TTC549 (cell line): Measurements from ENCODE around the gene PAN2.
"Not testable (repeated sequence)": the region's sequence is repeated elsewhere in the genome, so short reads cannot be mapped to it uniquely, and the experiment has no call there.

ENCODE experiments used
- FAIRE-seq: peaks from 2 replicates; lab custom pipeline; 2012; peaks lifted over from hg19 to GRCh38; lab: Jason Lieb, UNC

The PAN2 gene

DNA sequence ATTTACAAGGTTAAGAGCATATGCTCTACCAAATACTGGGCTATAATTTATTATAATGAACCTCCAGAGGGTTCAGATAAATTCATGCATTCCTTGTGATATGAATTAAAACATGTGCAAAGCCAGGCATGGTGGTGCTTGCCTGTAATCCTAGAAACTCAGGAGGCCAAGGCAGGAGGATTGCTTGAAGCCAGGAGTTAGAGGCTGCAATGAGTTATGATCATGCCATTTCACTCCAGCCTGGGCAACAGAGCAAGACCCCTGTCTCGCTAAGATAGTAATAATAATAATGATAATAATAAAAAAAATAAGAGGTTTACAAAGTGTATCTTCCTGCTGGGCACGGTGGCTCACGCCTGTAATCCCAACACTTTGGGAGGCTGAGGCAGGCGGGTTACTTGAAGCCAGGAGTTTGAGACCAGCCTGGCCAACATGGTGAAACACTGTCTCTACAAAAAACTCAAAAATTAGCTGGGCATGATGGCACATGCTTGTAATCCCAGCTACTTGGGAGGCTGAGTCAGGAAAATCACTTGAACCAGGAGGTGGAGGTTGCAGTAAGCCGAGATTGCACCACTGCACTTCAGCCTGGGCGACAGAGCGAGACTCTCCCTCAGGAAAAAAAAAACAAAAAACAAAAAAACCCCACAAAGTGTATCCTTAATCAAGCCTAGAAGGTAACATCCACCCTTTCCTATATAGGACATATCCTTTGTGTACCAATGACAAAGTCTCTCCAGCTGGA lies 26.4 kb downstream of the PAN2 start:
- FAIRE-seq = no peak

DNA sequence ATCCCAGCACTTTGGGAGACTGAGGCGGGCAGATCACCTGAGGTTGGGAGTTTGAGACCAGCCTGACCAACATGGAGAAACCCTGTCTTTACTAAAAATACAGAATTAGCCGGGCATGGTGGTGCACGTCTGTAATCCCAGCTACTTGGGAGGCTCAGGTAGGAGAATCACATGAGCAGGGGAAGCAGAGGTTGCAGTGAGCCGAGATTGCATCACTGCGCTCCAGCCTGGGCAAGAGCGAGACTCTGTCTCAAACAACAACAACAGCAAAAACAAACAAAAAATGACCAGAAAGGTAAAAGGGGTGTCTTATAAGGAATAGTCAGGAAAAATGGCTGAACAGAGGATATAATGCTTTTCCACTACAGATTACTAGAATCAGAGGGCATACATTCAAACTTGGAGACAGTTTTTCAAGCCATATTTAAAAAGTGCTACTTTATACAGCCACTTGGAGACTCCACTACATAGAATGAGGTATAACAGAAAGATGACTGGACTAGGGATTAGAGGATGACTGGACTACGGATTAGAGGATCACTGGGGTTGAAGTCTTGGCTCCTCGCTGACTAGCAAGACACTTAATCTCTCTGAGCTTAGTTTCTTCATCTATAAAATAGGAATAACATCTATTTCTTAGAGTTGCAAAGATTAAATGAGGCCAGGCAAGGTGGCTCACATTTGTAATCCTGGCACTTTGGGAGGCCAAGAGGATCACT lies 28.8 kb downstream of the PAN2 start:
- no peak for FAIRE-seq

DNA sequence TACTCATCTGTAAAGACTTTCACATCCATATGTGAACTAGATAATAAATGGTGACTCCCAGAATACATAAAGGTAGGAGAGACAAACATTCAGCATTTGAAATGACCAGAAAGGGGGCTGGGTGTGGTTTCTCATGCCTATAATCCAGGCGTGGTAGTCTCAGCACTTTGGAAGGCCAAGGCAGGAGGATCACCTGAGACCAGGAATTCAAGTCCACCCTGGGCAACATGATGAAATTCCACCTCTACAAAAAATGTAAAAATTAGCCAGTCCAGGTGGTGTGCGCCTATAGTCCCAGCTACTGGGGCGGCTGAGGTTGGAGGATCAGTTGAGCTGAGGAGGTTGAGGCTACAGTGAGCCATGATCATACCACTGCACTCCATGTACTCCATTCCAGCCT lies 29.5 kb downstream of the PAN2 start:
- no peak for FAIRE-seq

DNA sequence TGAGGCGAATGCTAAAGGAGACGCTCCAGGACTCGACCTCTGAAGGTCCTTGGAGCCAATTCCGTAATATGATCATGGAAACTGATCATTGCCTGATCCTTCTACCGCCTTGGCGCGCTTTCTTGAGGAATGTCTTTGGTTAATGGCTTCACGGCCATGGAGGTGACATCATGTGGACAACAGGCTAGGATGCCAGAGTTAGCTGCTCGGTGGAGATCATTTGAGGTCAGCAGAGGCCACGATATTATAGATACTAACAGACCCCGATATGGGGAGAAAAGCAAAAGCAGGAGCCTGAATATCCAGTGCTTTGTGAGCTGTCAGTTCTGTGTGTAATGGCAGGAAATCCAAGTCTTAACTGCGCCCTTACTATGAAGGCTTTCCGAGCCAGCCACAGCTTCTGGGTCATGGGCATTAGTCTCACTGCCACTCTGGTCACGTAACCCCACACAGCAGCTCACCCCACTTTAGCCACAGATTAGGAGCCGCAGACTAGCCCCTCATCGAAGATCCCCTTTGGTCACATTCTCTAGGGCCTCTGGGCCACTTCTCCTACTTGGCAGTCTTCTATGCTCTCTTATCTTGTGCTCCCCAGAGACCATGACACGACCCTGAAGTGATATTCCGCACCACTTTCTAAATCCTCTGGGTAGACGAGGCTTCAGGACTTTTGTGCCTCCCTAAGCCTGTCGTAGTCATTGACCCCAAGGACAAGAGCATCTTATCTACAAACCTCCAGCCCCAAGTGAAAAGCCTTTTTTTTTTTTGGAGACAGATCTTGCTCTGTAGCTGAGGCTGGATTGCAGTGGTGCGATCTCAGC lies 32.9 kb downstream of the PAN2 start:
- FAIRE-seq = no peak

DNA sequence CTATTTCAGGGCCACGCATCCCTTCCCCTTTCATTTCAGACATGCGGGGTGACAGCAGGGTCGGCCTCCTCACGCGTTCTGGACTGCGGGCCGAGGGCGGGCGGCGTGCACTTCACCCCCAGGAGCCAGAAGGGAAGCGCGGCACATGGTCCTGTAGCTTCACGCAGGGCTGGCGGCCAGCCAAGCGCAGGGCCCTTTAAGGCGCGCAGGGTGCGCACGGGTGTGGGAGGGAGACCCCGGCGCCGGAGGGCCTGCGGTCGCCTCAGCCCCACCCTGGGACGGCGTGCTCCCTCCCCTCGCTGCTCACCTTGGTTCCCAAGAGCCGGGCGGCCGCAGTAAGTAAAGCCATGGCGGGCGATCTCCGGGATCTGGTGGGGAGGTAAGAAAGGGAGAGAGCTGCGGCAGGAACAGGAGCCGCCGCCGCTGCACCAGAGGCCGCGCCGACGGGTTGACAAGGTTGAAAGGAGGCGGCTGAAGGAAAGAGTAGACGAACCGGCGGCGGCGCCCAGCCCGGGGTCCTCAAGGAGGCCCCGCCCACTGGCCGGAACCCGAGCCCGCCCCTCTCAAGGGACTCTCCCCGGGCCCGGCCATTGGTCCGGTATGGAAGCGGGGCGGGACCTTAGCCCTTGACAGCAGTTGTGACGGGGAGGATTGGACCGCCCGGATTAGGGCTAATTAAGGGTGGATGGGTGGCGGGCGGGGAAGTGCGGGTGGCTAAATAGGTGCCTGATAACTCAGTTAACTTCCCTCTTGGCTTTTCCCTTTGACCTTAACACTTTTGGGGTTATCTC lies 33.8 kb downstream of the PAN2 start, which contains the start of gene CS:
Gene CS, minus strand, starts transcription at position 478 of the 791 bp plus-strand sequence. Its CDS starts 129 bp downstream, at position 349.
- peak; percentile 78 for FAIRE-seq

DNA sequence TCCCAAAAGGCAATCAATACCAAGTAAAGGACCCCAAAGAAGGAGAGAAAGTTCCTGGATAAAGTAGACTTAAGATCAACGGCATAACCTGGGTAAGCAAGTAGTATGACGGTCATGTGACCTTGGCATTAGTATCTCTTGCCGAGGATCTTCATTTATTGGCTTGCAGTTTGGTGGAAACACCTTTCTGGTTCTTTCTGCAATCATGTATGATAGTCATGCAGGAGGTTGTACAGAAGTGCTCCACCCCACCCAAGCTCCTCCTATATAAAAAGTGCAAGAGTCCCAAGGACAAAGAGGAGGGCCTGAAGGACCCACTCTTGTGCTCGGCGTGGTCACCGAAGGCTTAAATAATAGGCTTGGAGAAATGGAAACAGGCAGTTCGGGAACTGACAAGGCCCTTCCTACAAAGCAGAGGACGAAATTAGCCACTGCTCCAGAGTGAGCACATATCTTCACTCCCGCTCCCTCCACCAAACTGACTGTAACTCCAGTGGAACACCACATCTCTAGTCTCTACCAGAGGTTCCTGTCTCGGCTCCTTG lies 34.4 kb downstream of the PAN2 start:
- FAIRE-seq = no peak

DNA sequence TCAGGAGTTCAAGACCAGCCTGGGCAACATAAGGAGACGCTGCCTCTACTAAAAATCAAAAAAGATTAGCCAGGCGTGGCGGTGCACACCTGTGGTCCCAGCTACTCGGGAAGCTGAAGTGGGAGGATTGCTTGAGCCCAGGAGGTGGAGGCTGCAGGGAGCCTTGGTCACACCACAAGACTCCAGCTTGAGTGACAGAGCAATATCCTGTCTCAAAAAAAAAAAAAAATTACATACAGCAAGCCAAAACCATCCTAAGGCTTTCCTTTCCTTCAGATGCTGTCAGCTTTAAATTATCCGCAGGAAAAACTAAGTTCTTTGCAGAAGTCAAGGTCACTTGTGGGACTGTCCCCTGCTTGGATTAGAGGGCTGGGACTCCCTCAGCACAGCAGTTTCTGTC lies 35.0 kb downstream of the PAN2 start:
- FAIRE-seq = no peak

DNA sequence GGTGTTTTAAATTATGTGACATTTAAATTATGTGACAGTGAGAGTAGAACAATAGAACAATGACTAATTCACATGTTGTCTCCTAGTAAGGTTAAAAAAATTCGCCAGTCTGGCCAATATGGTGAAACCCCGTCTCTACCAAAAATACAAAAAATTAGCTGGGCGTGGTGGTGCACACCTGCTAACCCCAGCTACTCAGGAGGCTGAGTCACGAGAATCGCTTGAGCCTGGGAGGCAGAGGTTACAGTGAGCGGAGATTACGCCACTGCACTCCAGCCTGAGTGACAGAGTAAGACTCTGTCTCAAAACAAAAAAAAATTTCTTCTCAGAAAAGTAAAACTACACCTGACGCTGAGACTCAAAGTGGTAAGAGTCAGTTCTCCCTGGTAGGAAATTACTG lies 36.4 kb downstream of the PAN2 start:
- FAIRE-seq = no peak

DNA sequence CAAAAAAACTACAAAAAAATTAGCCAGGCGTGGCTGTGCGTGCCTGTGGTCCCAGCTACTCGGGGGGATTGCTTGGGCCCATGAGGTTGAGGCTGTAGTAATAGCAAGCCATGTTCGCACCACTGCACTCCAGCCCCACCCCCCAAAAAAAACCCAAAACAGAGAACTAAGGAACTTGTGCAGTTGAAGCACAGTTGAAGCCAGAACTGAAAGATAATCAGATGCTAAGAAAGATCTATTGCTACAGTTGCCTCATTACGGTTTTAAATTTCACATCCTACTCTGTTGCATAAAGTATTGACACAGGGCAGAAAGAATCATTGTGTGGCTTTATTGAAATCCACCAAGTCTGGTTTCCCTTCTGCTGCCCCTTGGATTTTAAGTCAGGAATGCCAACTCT lies 37.5 kb downstream of the PAN2 start:
- no peak for FAIRE-seq

DNA sequence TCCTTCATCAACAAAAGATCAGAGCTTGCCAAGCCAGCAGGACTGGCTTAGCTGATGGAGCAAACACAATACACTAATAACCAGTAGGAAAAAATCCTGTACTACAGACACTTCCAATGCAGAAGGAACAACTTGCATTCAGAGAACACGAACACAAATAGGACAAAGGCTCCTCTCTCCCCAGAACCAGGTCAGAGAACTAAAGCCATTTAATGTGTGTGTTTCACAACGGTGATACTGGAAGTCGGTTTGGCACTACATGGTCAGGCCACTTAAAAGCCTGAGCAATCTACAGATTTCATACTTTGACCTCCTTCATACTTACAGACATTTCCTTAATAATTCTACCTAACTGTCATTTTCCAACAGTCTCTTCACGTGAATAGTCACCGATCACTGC lies 40.0 kb downstream of the PAN2 start:
- FAIRE-seq = no peak

DNA sequence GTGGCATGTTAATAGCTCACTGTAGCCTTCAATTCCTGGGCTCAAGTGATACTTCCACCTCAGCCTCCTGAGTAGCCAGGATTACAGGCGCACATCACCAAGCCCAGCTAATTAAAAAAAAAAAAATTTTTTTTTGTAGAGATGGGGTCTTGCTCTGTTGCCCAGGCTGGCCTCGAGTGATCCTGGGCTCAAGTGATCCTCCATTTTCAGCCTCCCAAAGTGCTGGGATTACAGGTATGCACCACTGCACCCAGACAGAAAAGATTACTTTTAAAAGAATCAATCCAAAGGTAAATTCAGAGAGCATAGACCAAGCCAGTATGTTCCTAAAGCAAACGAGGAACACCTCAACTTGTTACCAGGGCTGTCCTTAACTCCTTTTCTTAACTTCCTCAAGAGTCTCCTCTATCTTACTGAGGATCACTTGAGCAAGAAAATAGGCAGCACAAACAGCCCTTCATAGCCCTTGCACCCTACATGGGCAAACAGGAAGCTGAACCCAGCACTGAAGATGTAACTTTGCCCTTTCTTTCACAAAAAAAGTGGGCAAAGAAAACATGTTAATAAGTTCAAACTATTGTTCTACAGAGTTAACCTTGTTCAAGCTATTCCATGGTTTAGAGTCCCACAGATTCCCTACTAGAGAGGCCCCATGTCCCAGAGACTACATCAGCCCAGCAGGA lies 45.0 kb downstream of the PAN2 start:
- no peak for FAIRE-seq

DNA sequence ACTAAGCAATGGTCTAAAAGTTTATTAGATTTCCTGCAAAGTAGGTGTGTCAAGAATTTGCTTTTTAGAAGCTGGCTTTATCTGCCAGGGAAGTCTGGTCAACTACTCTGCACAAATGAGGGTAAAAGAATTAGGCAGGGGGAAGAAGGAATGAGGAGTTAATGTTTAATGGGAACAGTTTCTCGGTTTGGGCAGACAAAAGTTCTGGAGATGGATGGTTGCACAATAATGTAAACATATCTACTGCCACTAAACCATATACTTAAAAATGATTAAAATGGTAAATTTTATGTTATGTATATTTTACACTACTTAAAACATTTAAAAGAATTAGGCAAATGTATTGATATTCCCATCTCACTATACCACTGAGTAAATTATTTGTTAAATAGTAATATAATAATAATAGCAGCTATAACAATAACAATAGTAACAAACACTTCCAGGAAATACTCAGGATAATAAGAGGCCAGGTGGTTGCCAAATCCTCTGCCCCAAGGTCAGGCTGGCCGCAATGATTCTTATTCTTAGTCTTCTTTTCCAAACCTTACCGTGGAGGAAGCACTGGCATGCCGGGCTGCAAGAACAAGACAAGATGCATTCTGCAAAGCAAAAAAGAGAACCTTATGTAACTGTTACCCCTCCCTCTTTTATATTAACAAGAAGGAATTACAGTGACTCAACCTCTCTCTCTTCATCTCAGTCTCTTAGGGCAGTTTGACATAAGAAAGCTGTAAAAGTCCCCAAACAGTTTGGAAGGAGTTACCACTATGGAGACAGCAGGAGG lies 47.6 kb downstream of the PAN2 start:
- FAIRE-seq = no peak

DNA sequence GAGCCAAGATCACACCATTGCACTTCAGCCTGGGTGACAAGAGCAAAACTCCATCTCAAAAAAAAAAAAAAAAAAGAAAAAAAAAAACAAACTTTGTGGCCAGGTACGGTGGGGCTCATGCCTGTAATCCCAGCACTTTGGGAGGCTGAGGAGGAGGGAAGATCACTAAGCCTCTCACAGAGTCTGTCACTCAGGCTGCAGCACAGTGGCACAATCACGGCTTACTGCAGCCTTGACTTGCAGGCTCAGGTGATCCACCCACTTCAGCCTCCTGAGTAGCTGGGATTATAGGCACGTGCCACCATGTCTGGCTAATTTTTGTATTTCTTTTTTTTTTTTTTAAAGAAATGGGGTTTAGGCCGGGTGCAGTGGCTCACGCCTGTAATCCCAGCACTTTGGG lies 49.5 kb downstream of the PAN2 start:
- FAIRE-seq = not testable (repeated sequence)

DNA sequence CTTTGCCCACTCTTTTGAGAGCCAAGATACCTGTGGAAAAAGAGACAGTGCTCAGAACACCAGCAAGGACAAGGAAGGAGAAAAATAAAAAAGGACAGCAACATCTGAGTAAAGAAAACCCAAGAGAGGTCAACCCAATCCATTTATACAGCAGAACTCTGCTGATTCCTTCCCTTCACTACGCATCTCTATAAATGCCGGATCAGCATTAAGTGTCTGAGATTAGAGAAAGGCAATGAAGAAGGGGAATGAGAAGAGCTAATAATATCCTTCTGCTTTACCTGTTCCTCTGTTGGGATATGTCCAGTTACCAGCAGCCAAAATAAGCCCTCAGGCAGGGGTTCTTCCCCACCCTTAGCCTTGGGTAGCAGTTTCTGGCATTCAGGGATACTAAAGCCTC lies 51.2 kb downstream of the PAN2 start:
- no peak for FAIRE-seq

DNA sequence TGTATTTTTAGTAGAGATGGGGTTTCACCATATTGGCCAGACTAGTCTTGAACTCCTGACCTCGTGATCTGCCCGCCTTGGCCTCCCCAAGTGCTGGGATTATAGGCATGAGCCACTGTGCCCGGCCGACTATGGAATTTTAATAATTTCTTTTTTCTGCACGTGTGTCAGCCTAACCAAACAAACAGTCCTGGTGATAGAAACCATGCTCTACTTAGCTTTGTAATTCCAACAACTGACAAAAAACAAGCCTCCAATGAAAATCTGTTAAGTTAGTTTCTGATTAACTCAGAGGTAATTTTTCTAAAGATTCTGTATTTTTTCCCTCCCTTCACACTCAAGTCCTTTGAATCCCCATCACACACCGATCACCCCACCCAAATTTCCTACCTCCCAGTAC lies 51.8 kb downstream of the PAN2 start:
- no peak for FAIRE-seq

DNA sequence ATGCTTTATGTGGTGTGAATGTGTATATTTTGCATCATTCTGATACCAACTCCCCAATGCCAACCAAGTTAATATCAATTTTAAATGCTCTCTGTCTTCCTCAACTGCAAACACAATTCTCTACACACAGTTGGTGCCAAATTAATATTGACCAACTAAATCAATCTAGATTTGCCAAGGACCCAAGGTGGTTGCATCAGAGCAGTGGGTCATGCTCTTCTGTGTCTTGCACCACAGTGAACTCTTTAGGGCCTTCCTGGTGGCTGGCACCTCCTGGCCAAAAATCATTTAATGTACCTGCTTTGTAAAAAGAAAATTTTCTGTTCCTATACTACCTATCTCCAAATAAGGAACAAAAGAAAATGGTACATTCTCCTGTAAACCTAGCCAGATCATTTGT lies 53.0 kb downstream of the PAN2 start:
- no peak for FAIRE-seq

DNA sequence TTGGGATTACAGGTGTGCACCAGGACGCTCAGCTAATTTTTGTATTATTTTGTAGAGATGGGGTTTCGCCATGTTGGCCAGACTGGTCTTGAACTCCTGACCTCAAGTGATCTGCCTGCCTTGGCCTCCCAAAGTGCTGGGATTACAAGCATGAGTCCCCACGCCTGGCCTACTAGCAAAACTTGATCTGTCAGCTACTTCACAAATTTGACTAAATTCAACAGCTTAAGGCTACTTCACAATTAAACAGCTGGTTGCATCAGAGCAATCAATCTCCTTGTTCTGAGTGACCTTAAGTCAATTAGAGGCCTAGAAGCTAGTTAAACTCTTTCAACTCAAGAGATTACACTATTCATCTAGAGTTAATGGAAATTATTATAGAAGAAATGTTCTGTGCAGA lies 54.9 kb downstream of the PAN2 start:
- no peak for FAIRE-seq

DNA sequence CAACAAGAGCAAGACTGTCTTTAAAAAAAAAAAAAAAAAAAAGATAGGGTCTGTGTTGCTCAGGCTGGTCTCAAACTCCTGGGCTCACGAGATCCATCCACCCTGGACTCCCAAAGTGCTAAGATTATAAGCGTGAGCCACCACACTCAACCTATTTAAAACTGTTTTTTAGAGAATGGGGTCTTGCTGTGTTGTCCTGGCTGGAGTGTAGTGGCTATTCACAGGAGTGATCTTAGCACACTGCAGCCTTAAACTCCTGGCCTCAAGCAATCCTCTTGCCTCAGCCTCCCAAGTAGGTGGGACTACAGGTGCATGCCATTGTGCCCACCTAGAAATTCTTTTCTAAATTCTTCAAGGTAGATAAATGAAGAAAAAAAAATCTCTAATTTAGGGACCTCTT lies 59.5 kb downstream of the PAN2 start:
- no peak for FAIRE-seq

DNA sequence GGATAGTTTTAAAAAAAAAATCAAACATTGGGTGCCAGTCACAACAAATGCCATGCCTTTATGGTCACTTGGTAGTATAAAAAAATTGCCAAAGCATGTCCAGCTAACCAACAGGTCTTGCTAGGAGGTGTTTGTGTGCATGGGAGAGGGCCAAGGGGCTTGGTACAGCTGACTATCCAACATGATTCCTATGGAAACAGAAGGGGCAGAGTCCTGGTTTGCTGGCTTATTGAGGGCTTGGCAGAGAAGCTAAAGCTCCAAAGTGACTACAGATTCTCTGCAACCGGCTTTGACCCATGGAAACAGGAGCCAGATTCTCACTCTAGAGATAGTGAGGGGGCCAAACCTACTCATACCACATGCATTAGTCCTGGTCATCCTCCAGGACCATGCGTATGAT lies 61.3 kb downstream of the PAN2 start:
- FAIRE-seq = not testable (repeated sequence)

DNA sequence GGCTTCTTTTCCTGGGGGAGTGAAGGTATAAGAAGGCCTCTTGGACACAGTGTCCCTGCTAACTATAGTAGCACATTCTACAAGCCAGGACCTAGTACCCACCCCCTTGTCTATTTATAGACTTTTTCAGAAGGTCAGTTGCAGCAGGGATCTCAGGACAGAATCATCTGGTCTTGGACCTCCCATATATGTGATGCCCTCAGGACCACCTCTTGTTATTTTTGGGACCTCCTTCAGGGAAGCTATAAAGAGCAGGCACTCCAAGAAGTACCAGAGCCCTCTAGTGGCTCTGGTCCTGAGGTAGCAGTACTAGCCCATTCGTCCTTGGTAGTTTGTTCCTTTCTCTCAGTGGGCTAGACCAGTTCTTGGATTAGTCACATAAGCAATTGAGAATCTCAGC lies 62.8 kb downstream of the PAN2 start:
- FAIRE-seq = no peak
